Endothelial cell (in vitro differentiated cells): Measurements from ENCODE around the gene UBASH3A. TPM values are rescaled to one million over a fixed set of nuclear protein-coding genes. Genes with fewer than 3 reads are reported as not detected.

Source experiments
- DNase-seq: peaks from one replicate; pipeline ENCODE4 v3.0.0; 2021; ENCODE audit warnings: low spot score
- H3K27ac Mint-ChIP-seq: one replicate; pipeline ENCODE4 v1.8.0; 2021; ENCODE audit warnings: mixed read lengths, inconsistent platforms; ENCODE audit not compliant: unreplicated experiment
- H3K27me3 Mint-ChIP-seq: one replicate; pipeline ENCODE4 v1.8.0; 2021; ENCODE audit warnings: mild to moderate bottlenecking, moderate library complexity, mixed read lengths, inconsistent platforms; ENCODE audit not compliant: unreplicated experiment
- H3K36me3 Mint-ChIP-seq: one replicate; pipeline ENCODE4 v1.8.0; 2021; ENCODE audit warnings: mild to moderate bottlenecking, low read depth, mixed read lengths, inconsistent platforms; ENCODE audit not compliant: unreplicated experiment
- H3K4me1 Mint-ChIP-seq: one replicate; pipeline ENCODE4 v1.8.0; 2021; ENCODE audit warnings: mild to moderate bottlenecking, mixed read lengths, inconsistent platforms; ENCODE audit not compliant: unreplicated experiment
- H3K4me3 Mint-ChIP-seq: one replicate; pipeline ENCODE4 v1.8.0; 2021; ENCODE audit warnings: mild to moderate bottlenecking, mixed read lengths, inconsistent platforms; ENCODE audit not compliant: unreplicated experiment
- H3K9me3 Mint-ChIP-seq: one replicate; pipeline ENCODE4 v1.8.0; 2021; ENCODE audit warnings: mixed read lengths, inconsistent platforms; ENCODE audit not compliant: unreplicated experiment
- total RNA-seq: library from RNA; stranded (reverse); fragmentation: NEBNext Ultra II Directional; extraction: Animal tissue kit (Norgen Biotek cat#: 25700); gene quantifications from one replicate; pipeline ENCODE4 v1.2.1, GENCODE V29; 2021; ENCODE audit not compliant: unreplicated experiment
- TF ChIP-seq, protein P1 (sequence below): fragments of 200-600 bp; sonication (generic); IDR thresholded peaks from one replicate; pipeline ENCODE4 v1.5.0; 2021; ENCODE audit warnings: antibody characterized with exemption; ENCODE audit not compliant: unreplicated experiment

UBASH3A gene
- total RNA-seq, 1 donor from 2014 or later: not detected

DNA sequence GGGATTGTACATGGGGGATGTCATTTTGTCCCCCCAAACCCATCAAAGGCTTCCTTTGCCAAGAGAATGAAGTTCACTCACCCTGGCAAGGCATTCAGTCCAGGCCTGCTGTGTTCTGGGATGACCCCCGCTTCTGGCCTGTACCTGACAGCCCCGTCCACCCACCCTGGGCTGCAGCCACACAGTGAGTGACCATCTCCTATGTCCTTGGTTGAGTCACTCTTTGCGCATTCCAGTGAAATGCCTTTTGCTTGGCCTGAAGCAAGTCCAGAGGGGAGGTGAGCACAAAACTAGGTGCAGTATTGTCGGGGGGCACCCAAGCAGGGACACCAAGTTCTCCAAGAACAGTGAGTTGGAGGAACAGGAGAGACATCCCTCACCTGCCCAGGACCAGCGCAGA is 18.1 kb upstream of the UBASH3A start:
- Mint-ChIP-seq H3K4me1 (no peaks in the 10 kb centered on the region), H3K4me3 (no peak overlapping the region), H3K36me3 (peaks cover 7% of the 10 kb centered on the region), H3K27me3 (peaks cover 5% of the 10 kb centered on the region), H3K27ac (no peak overlapping the region), H3K9me3 (no peaks in the 10 kb centered on the region)
- TF ChIP-seq, protein P1, sequence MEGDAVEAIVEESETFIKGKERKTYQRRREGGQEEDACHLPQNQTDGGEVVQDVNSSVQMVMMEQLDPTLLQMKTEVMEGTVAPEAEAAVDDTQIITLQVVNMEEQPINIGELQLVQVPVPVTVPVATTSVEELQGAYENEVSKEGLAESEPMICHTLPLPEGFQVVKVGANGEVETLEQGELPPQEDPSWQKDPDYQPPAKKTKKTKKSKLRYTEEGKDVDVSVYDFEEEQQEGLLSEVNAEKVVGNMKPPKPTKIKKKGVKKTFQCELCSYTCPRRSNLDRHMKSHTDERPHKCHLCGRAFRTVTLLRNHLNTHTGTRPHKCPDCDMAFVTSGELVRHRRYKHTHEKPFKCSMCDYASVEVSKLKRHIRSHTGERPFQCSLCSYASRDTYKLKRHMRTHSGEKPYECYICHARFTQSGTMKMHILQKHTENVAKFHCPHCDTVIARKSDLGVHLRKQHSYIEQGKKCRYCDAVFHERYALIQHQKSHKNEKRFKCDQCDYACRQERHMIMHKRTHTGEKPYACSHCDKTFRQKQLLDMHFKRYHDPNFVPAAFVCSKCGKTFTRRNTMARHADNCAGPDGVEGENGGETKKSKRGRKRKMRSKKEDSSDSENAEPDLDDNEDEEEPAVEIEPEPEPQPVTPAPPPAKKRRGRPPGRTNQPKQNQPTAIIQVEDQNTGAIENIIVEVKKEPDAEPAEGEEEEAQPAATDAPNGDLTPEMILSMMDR: no peak
- no peak for DNase-seq

DNA sequence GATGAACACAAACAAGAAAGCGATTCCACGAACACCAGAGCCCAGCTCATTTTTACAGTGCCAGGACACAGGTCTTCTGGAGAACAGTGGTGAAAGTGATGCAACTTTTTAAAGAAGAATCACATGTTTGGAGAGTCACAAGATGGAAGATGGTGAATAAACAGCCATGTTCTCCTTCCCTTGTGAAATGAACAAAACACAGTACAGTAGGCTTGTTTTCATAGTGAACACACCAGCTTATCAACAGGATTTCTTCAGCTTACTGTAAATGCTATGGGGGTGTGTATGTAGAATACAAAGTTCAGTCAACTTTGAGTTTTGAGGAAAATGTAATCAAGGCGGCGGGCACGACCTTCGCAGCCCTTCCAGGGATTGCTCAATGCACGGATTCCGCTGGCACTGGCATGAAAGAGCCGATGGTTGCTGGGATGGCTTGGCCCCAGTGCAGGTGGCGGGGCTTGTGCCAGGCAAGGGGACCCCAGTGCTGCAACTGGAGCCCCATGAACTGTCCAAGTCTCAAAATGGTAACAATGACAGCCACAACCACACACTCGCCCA is 17.6 kb upstream of the UBASH3A start:
- TF ChIP-seq, protein P1: no peak
- H3K4me1 Mint-ChIP-seq: no peaks in the 10 kb centered on the region
- H3K36me3 Mint-ChIP-seq: peaks cover 7% of the 10 kb centered on the region
- H3K27me3 Mint-ChIP-seq: peaks cover 5% of the 10 kb centered on the region
- DNase-seq: no peak
- H3K27ac Mint-ChIP-seq: no peak overlapping the region
- no peak overlapping the region for H3K4me3 Mint-ChIP-seq
- no peaks in the 10 kb centered on the region for H3K9me3 Mint-ChIP-seq

GRCh38 chr21:42387164-42387563 is 16.5 kb upstream of the UBASH3A start:
- TF ChIP-seq, protein P1: no peak
- no peaks in the 10 kb centered on the region for H3K9me3 Mint-ChIP-seq
- H3K27ac Mint-ChIP-seq: no peak overlapping the region
- H3K4me1 Mint-ChIP-seq: no peaks in the 10 kb centered on the region
- no peak for DNase-seq
- no peak overlapping the region for H3K4me3 Mint-ChIP-seq
- H3K27me3 Mint-ChIP-seq: peaks cover 5% of the 10 kb centered on the region
- H3K36me3 Mint-ChIP-seq: peaks cover 7% of the 10 kb centered on the region

GRCh38 chr21:42387843-42388340 is 15.8 kb upstream of the UBASH3A start:
- H3K36me3 Mint-ChIP-seq: peaks cover 4% of the 10 kb centered on the region
- DNase-seq: no peak
- peaks cover 5% of the 10 kb centered on the region for H3K27me3 Mint-ChIP-seq
- H3K4me3 Mint-ChIP-seq: no peak overlapping the region
- H3K9me3 Mint-ChIP-seq: no peaks in the 10 kb centered on the region
- no peak overlapping the region for H3K27ac Mint-ChIP-seq
- TF ChIP-seq, protein P1: no peak
- H3K4me1 Mint-ChIP-seq: no peaks in the 10 kb centered on the region

- Mint-ChIP-seq H3K27ac (no peak overlapping the region), H3K4me1 (no peaks in the 10 kb centered on the region), H3K9me3 (no peaks in the 10 kb centered on the region), H3K27me3 (peaks cover 5% of the 10 kb centered on the region), H3K36me3 (peaks cover 4% of the 10 kb centered on the region), H3K4me3 (no peak overlapping the region)
- TF ChIP-seq, protein P1: no peak
- DNase-seq: no peak
Measured at GRCh38 chr21:42388740-42389448, 14.8 kb upstream of the UBASH3A start.
